ENCODE results near the gene ESPNL. TPM values are rescaled to one million over a fixed set of nuclear protein-coding genes. Genes with fewer than 3 reads are reported as not detected.
A peak's percentile ranks its signal among the peaks of the same experiment; 100 is the strongest.

The ESPNL gene
- total RNA-seq, 3 donors from 2014 or later, result 0.23 to 0.63 (median 0.47) TPM

DNA sequence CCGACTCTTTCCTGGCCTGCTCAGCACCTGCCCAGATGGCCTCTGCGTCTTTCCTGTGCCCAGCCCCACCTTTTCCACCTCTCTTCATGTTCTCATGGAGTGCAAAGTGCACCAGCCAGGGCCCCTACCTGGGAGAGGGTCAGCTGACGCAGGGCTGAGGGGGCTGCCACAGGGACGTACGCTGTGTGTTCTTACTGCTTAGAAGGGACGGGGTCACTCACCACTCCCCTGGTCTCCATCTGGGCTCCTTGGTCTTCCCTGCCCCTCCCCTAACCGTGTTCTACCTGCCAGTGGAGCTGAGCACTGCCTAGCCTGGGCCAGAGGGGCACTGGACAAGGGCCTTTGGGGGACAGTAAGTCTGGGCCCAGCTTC lies 67.2 kb downstream of the ESPNL start:
- Histone ChIP-seq H3K4me3 (no peak overlapping the region), H3K9me3 (no peaks in the 10 kb centered on the region), H3K36me3 (ENCODE audit: low read depth) (no peaks in the 10 kb centered on the region), H3K4me1 (ENCODE audit: low read depth) (peaks cover 12% of the 10 kb centered on the region)
- ATAC-seq (no peak), DNase-seq (no peak)
- intact Hi-C loops (cut with DNase I, micrococcal nuclease), result no loop called here
- TF ChIP-seq, protein P1, sequence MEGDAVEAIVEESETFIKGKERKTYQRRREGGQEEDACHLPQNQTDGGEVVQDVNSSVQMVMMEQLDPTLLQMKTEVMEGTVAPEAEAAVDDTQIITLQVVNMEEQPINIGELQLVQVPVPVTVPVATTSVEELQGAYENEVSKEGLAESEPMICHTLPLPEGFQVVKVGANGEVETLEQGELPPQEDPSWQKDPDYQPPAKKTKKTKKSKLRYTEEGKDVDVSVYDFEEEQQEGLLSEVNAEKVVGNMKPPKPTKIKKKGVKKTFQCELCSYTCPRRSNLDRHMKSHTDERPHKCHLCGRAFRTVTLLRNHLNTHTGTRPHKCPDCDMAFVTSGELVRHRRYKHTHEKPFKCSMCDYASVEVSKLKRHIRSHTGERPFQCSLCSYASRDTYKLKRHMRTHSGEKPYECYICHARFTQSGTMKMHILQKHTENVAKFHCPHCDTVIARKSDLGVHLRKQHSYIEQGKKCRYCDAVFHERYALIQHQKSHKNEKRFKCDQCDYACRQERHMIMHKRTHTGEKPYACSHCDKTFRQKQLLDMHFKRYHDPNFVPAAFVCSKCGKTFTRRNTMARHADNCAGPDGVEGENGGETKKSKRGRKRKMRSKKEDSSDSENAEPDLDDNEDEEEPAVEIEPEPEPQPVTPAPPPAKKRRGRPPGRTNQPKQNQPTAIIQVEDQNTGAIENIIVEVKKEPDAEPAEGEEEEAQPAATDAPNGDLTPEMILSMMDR (IDR thresholded peaks at IDR 0.05), result no peak

DNA sequence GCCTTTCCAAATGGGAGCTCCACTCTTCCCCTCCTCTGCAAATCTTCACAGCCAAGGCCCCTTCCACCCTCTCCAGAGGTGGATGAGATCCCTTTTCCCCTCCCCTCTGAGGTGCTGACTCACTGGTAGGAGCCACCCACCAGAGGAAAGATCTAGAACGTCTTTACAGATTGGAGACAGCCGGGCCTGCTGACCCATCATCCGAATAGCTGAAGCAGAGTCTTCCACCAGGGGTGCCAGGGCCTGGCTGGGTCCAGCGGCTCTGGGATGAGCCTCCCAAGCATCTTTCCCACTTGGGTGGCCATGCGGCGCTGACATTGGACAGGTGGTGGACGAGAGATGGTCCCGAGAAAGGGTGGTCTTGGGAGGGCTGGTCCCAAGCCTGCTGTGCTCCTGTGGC lies 67.6 kb downstream of the ESPNL start:
- intact Hi-C loops (cut with DNase I, micrococcal nuclease), result no loop called here
- Histone ChIP-seq H3K9me3 (no peaks in the 10 kb centered on the region), H3K36me3 (ENCODE audit: low read depth) (no peaks in the 10 kb centered on the region), H3K4me3 (no peak overlapping the region), H3K4me1 (ENCODE audit: low read depth) (peaks cover 12% of the 10 kb centered on the region)
- ATAC-seq (no peak), DNase-seq (no peak)
- TF ChIP-seq, protein P1 (IDR thresholded peaks at IDR 0.05), result no peak

DNA sequence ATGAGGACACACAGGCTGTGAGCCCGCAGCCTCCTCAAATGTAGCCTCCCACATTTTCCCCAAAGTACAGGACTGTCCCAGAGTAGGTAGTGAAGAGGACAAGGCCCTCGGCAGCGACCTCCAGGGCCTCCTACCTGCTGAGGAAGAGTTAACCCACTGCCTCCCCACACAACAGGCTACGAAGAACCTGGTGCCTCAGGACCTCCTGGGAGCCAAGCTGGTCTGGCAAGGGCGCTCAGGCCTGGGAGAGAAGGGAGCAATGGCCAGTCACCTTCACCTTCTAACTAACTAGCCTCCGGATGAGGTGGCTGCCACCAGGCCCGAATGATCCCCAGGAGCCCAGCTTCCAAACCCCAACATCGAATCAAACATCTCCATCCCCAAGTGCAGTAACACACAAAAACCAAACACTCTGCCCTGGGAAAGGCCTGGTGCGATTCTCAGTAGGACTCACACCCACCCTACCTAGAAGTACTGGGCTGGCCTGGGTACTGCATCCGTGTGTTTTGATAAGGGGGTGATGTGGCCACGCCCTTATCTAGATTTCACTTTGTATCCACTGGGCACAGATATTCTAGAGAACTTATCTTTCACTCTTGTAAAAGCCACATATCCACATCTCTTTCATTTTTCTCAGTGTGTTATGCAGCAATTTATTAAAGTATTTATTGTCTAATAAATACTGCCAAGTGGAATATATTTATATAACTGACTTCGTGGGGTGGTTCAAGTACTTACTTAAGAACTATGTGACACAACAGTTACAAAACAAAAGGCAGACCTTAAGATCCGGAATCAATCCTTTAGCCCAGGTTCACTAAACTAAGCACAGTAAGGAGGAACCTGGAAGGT lies 68.3 kb downstream of the ESPNL start:
- no peaks in the 10 kb centered on the region for H3K36me3 ChIP-seq (ENCODE audit: low read depth)
- TF ChIP-seq, protein P1 (IDR thresholded peaks at IDR 0.05), result no peak
- H3K4me3 ChIP-seq, result no peak overlapping the region
- peaks cover 11% of the 10 kb centered on the region for H3K4me1 ChIP-seq (ENCODE audit: low read depth)
- H3K9me3 ChIP-seq, result no peaks in the 10 kb centered on the region
- no peak for DNase-seq
- intact Hi-C loops (cut with DNase I, micrococcal nuclease), result no loop called here
- no peak for ATAC-seq

DNA sequence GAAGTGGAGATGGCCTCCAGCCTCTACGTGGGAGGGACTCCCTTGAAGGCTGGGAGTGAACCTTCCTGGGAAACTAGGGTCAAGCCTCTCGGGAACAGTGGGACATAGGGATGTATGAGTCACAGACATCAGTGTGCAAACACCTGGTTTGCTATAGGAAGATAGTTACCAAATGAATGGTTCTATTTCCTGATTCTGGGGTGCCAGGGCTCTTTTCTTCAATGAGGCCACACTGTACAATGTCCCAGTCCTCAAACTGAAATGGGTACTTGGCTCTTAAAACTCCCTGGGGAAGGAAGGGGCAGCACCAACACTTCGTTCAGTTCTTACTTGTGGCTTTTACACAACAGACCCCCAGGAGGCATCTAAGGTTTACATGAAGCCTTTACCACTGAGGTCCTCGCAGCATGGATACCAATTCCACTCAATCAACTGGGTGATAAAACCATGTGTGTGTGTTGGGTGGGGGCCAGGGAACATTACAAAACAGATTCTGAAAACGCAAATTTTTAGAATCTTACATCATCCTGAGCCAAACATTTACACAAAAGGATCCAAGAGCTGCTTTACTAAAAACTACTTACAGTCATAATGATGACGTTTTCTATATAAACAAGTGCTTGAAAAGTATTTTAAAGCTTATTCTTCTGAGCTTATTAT lies 69.0 kb downstream of the ESPNL start:
- Histone ChIP-seq H3K36me3 (ENCODE audit: low read depth) (no peaks in the 10 kb centered on the region), H3K4me3 (no peak overlapping the region), H3K4me1 (ENCODE audit: low read depth) (peaks cover 5% of the 10 kb centered on the region), H3K9me3 (no peaks in the 10 kb centered on the region)
- TF ChIP-seq, protein P1 (IDR thresholded peaks at IDR 0.05), result no peak
- intact Hi-C loops (cut with DNase I, micrococcal nuclease), result no loop called here
- DNase-seq, result peak in 1 of 3 donors; percentile 30
- ATAC-seq, result peak; percentile 38

DNA sequence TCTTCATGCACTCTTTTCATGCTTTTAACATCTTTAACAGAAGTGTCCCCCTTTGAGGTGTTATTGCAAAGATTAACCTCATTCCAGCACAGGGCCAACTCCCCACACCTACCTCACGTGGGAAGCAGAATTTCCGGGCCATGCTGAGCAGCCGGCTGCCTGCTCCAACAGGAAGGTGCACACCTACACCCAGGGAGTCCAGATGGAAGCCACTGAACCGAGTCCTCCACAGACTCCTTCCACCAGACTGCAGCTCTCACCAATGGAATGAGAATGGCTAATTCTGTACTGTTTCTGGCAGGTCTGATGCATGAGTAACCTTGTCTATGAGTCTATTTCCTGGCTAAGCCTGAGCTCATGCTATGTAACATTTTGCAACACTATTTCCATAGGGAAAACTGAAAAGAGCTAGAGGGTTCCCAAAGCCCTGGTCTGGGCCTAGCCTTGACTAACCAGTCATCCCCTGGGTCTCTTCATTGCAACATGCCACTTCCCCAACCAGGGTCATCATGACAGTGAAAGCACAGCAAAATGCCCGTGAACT lies 69.6 kb downstream of the ESPNL start:
- H3K4me1 ChIP-seq (ENCODE audit: low read depth), result peaks cover 5% of the 10 kb centered on the region

More for the DNA sequence above, 69.6 kb downstream of the ESPNL start:
- intact Hi-C loops (cut with DNase I, micrococcal nuclease), result no loop called here
- TF ChIP-seq, protein P1 (IDR thresholded peaks at IDR 0.05), result no peak
- Histone ChIP-seq H3K4me3 (no peak overlapping the region), H3K9me3 (no peaks in the 10 kb centered on the region), H3K36me3 (ENCODE audit: low read depth) (no peaks in the 10 kb centered on the region)
- DNase-seq (no peak), ATAC-seq (no peak)

All from mucosa of descending colon (tissue), 3 donors.